Left ventricle myocardium superior (tissue), 1 donor: ENCODE results near the gene KRT72. TPM values are rescaled to one million over a fixed set of nuclear protein-coding genes. Genes with fewer than 3 reads are reported as not detected.

ENCODE experiments used
- ATAC-seq: fragments of 200-7000 bp; cut with Tn5 transposase; one replicate; pipeline ENCODE4 v1.9.1; 2020; ENCODE audit warnings: mild to moderate bottlenecking, moderate library complexity
- DNase-seq: peaks from one replicate; pipeline ENCODE4 v3.0.0-alpha.2; 2020
- intact Hi-C: fragments of 100-400 bp; cut with micrococcal nuclease; formaldehyde crosslinking; loops from one replicate; pipeline ENCODE4 v1.11.0; 2022
- total RNA-seq: library from RNA; stranded (reverse); fragmentation: NEBNext Ultra II Directional; extraction: Animal tissue kit (Norgen Biotek cat#: 25700); gene quantifications from one replicate; pipeline ENCODE4 v1.2.1, GENCODE V29; 2021
- donor health status: DM: no; HTN: yes; CAD: no; lungs with severe emphysema.

KRT72 gene
- total RNA-seq, 1 donor from 2014 or later = not detected

GRCh38 chr12:52631264-52631663 is 30.0 kb upstream of the KRT72 start:
- DNase-seq (no peak), ATAC-seq (no peak)
- intact Hi-C loops = no loop called here

- intact Hi-C loops = no loop called here
- ATAC-seq = no peak
Measured at GRCh38 chr12:52630599-52631200, 29.4 kb upstream of the KRT72 start.

GRCh38 chr12:52630008-52630500 is 28.8 kb upstream of the KRT72 start:
- ATAC-seq (no peak), DNase-seq (no peak)
- intact Hi-C loops = no loop called here

More at GRCh38 chr12:52630599-52631200, 29.4 kb upstream of the KRT72 start:
- no peak for DNase-seq

GRCh38 chr12:52629281-52630007 is 28.2 kb upstream of the KRT72 start:
- DNase-seq (no peak), ATAC-seq (no peak)
- intact Hi-C loops = no loop called here

- intact Hi-C loops = no loop called here
- ATAC-seq = no peak
- no peak for DNase-seq
Measured at GRCh38 chr12:52628841-52629240, 27.6 kb upstream of the KRT72 start.

GRCh38 chr12:52628111-52628507 is 26.8 kb upstream of the KRT72 start:
- intact Hi-C loops = no loop called here
- no peak for DNase-seq
- no peak for ATAC-seq

GRCh38 chr12:52627395-52628110 is 26.3 kb upstream of the KRT72 start:
- intact Hi-C loops = no loop called here
- DNase-seq (no peak), ATAC-seq (no peak)

- intact Hi-C loops = no loop called here
- ATAC-seq = no peak
- DNase-seq = no peak
Measured at GRCh38 chr12:52622349-52622748, 21.1 kb upstream of the KRT72 start.

GRCh38 chr12:52618866-52619265 is 17.6 kb upstream of the KRT72 start:
- intact Hi-C loops = no loop called here
- ATAC-seq (no peak), DNase-seq (no peak)

- intact Hi-C loops = no loop called here
- DNase-seq (no peak), ATAC-seq (no peak)
Measured at GRCh38 chr12:52618216-52618615, 17.0 kb upstream of the KRT72 start, which contains the start of gene KRT73. Gene KRT73 (minus strand): TSS chr12:52618559. CDS start chr12:52618524, 35 bp downstream.

- DNase-seq (no peak), ATAC-seq (no peak)
- intact Hi-C loops = no loop called here
Measured at GRCh38 chr12:52617403-52617785, 16.1 kb upstream of the KRT72 start.

GRCh38 chr12:52616680-52617402 is 15.6 kb upstream of the KRT72 start:
- ATAC-seq (no peak), DNase-seq (no peak)
- intact Hi-C loops = no loop called here

- ATAC-seq (no peak), DNase-seq (no peak)
- intact Hi-C loops = no loop called here
Measured at GRCh38 chr12:52615912-52616311, 14.6 kb upstream of the KRT72 start.

- ATAC-seq (no peak), DNase-seq (no peak)
- intact Hi-C loops = no loop called here
Measured at GRCh38 chr12:52615208-52615868, 14.1 kb upstream of the KRT72 start.

- intact Hi-C loops = no loop called here
- no peak for ATAC-seq
- no peak for DNase-seq
Measured at GRCh38 chr12:52614381-52615207, 13.3 kb upstream of the KRT72 start.

- intact Hi-C loops = no loop called here
- no peak for DNase-seq
- no peak for ATAC-seq
Measured at GRCh38 chr12:52613384-52614030, 12.2 kb upstream of the KRT72 start.

GRCh38 chr12:52612431-52613383 is 11.4 kb upstream of the KRT72 start:
- DNase-seq (no peak), ATAC-seq (no peak)
- intact Hi-C loops = no loop called here
